Measurements from ENCODE around the gene SLC4A3.

Gene SLC4A3, protein sequence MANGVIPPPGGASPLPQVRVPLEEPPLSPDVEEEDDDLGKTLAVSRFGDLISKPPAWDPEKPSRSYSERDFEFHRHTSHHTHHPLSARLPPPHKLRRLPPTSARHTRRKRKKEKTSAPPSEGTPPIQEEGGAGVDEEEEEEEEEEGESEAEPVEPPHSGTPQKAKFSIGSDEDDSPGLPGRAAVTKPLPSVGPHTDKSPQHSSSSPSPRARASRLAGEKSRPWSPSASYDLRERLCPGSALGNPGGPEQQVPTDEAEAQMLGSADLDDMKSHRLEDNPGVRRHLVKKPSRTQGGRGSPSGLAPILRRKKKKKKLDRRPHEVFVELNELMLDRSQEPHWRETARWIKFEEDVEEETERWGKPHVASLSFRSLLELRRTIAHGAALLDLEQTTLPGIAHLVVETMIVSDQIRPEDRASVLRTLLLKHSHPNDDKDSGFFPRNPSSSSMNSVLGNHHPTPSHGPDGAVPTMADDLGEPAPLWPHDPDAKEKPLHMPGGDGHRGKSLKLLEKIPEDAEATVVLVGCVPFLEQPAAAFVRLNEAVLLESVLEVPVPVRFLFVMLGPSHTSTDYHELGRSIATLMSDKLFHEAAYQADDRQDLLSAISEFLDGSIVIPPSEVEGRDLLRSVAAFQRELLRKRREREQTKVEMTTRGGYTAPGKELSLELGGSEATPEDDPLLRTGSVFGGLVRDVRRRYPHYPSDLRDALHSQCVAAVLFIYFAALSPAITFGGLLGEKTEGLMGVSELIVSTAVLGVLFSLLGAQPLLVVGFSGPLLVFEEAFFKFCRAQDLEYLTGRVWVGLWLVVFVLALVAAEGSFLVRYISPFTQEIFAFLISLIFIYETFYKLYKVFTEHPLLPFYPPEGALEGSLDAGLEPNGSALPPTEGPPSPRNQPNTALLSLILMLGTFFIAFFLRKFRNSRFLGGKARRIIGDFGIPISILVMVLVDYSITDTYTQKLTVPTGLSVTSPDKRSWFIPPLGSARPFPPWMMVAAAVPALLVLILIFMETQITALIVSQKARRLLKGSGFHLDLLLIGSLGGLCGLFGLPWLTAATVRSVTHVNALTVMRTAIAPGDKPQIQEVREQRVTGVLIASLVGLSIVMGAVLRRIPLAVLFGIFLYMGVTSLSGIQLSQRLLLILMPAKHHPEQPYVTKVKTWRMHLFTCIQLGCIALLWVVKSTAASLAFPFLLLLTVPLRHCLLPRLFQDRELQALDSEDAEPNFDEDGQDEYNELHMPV

DNA sequence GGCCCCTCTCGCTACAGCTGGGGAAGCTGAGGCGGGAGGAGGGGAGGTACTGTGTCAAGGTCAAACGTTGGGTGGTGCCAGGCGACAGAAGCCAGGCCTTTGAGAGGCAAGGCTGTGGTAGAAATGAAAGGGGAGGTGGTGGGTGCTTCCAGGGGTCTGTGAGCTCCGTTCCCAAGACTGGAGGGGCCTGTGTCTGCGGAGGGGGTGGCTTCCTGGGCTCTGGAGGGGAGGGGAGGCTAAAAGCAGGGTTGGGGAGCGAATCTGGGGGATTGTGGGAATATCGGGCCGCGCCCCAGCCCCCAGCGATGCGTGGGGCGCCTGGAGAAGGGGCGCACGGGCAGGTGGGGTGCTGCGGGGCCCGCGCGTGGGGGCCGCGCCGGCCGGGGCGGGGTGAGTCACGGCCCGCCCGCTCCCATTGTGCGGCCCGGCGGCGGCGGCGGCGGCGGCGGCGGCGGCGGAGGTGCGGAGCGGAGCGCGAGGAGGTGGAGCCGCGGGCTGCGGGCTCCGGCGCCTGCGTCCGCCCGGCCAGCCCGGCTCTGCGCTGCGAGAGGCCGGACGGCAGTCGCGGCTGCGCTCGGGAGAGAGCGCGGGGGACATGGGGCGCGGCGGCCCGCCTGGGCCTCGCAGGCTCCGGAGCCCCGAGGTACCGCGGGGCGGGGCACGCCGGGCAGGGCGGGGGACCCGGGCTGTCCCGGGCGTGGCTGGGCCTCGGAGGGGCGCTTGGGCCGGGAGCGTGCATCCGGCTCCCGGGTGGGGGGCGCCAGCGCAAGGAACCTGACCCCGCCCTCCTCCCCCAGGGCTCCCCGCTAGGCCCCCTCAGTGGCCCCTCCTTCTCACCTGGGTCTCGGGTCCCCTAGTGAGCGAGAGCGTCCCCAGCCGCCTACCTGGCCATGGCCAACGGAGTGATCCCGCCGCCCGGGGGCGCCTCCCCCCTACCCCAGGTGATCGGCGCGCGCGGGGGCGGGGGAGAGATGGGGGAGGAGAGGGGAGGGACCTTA lies at the start of gene SLC4A3:
Gene SLC4A3 (plus strand): TSS at position 528 of the 998 bp plus-strand sequence. CDS start 363 bp downstream, at position 891.
- DNase-seq (ENCODE audit: low read depth in 2 of 2), result no peak

DNA sequence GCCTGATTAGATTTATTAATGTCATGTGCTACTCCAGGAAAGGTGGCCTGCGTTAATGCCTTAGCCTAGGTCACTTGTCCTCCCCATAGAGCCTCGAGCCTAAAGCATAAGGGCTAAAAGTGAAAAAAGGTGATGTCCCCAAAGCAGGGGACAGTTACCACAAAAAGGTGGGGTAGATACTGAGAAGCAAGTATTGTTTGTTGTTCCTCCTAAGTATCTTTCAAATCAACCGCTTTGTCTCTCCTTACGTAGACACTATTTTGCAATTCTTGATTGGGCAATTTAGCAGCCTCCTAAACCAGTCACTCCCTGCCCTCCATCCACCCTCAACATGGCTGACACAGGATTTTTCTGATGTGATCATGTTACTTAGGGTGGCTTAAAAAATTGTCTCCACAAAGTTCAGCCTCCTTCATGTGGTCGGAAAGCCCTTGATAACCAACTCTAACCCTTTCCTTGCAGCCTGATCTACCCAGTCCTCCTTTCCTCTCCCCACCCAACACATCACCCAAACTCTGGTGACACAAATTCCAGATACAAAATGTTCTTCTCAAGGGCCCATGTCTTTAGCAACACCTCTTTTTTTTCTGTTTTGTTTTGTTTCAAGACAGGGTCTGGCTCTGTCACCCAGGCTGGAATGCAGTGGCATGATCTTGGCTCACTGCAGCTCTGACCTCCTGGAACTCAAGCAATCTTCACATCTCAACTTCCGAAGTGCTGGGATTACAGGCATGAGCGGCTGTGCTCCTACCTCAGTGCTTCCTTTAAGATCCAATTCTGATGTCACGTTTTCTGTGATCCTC lies 48.4 kb upstream of the SLC4A3 start:
- no peak for DNase-seq (ENCODE audit: low read depth in 2 of 2)

DNA sequence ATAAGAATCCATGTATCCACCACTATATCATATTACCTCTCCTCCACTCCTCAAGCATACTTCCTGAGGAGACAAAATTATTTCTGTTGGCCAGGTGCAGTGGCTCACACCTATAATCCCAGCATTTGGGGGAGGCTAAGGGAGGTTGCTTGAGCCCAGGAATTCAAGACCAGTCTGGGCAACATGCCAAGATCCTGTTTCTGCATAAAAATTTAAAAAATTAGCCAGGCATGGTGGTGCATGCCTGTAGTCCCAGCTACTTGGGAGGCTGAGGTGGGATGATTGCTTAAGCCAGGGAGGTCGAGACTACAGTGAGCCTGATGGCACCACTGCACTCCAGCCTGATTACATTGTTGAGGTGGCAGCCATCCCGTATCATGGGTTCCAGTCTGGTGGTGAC lies 46.1 kb upstream of the SLC4A3 start:
- no peak for DNase-seq (ENCODE audit: low read depth in 2 of 2)

DNA sequence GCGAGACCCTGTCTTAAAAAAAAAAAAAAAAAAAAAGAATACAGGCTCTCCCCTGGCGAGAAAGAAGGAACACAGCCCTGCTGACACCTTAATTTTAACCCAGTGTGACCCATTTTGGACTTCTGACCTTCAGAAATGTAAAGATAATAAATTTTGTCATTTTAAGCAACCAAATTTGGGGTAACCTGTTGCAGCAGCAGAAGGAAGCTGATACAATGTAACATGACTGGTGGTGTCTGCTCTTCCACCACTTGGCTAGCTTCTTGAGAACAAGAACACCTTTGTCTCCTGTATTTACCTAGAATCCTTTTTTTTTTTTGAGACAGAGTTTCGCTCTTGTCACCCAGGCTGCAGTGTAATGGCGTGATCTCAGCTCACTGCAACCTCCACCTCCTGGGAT lies 36.3 kb upstream of the SLC4A3 start:
- no peak for DNase-seq (ENCODE audit: low read depth in 2 of 2)

DNA sequence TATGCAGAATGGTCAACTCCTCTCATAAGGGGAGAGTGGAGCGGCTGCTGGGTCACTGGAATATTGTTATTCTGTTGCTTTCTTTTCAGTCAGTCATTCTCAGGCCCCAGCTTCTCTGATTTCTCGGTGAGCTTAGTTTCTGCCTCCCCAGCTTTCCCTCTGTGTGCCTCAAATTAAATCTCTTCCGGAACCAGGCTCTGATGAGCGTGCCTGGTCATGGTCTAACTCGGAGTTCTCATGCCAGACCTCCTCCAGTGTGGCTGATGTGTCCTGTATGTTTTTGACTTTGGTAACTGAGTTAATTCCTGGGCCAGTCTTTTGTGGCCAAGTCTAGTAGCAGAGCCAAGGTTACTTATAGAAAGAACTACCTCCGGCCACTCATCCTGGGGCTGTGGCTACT lies 34.7 kb upstream of the SLC4A3 start:
- no peak for DNase-seq (ENCODE audit: low read depth in 2 of 2)

DNA sequence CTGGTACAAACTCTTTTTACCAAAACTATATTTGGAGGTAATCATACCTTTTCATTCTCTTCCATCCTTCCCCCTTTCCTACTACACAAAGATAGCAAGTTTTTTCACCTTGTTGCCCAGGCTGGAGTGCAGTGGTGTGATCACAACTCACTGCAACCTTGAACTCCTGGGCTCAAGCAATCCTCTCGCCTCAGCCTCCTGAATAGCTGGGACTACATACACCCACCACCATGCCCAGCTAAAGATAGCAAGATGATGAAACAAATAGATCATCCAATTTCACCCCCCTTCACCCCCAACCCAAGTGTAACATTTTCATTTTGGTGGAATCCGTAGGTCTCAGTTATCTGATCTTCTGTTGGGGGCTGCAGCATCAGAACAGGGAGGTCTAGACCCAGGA lies 34.3 kb upstream of the SLC4A3 start:
- DNase-seq (ENCODE audit: low read depth in 2 of 2), result no peak

DNA sequence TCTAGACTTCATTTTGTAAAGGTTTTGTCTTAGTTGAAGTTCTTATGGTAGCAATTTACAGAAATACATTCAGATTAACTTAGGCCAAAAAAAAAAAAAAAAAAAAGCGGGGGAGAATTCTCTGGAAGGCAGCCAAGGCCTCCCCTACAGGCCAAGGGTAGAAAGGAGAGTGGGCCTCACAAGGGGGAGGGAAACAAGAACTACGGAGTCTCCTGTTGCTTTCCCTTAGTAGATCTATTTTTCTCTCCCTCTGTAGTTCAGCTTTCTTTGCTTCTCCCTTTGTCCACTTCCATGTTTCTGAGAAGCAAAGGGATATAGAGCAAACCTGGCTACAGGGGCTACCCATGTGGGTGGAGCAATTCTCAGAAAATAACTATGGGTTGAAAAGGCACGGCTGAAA lies 32.2 kb upstream of the SLC4A3 start:
- no peak for DNase-seq (ENCODE audit: low read depth in 2 of 2)

DNA sequence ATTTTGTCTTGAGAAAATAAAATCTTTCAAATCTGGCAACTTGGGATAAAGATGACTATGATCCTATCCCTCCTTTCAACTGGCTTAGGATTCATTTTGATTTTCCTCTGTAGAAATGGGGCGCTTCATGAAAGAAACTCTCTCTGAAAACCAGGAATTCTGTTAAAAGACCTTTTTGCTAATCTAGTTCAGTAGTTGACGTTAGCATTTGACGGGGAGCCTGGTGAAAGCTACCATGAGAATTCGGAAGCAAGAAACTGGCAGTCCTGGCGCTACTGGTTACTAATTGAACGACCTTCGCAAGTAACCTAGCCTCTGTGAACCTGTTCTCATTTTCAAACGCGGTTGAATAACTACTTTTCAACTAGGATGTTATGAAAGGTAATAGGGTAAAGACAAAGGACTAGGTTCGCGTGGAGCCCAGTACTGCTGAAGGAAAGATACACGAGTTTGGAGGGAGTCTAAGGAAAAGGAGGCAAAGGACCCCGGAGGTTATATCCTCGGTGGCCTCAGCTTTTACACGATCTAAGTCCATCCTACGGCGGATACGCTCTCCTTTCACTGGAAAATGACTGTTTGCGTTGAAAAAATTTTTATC lies 30.4 kb upstream of the SLC4A3 start:
- no peak for DNase-seq (ENCODE audit: low read depth in 2 of 2)

DNA sequence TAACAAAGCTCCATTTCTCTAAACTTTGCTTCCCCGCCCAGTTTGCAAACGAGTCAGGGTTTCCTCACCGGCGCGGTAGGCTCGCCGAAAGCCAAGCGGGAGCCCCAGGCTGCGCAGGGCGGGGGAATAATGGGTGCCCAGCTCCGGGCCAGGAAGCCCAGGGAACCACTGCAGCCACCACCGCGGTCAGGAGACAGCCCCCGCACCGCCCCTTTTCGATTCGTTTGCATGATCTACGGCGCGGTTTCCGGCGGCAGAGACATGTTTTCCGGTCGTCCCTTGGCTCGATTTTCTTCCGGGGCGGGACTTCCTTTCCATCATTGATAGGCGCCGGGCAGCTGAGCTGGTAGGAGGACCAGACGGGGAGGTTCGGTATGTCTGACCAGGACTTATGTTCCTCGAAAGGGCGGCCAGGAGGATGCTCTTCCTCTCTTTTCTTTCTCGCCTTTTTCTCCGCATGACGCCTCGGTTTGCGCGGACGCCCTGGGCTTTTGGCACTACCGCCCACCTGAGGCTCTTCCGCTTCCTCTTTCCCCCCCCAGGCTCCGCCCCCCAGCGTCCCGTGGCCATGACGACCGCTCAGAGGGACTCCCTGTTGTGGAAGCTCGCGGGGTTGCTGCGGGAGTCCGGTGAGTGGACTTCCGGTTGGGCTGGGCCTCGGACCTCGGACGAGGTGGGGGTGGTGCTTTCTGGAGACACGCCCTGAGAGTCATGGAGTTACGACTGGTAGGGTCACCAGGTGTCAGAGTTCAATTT lies 29.7 kb upstream of the SLC4A3 start, which contains the start of gene STK11IP:
Gene STK11IP (plus strand): TSS at position 306 of the 756 bp plus-strand sequence. CDS start 263 bp downstream, at position 569.
- DNase-seq (ENCODE audit: low read depth in 2 of 2), result peak; percentile 82 to 88

DNA sequence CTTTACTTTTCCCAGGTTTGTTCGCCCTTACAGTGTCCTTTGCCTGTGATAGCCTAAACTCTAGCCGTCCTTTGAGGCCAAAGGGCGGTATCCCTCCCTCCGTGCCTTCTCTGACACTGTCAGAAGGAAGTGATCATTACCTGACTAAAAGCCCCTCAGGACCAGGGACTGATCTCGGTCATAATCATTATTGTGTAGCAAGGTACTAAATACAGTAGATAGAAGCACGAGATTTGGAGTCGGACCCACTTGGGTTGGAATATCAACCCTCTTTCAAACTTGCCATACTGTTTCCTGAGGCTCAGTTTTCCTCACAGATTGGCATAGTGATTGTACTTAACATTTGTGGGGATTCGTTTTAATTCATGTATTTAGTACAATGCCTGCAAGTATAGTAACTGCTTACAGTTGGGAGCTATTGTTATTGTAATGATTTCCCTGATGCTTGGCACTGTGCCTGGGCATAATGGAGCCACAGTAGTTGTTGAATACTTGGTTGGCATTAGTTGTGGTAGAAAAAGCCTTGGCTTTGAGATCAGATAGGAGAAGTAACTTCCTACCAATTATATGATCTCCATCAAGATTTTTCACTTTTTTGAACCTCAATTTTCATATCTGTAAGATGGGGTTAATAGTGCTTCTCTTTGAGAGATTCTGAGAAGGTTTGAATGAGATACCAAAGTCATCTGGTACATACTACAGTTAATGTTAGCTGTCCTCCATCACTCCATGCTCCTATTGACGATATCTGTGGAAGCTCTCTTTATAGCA lies 28.9 kb upstream of the SLC4A3 start:
- no peak for DNase-seq (ENCODE audit: low read depth in 2 of 2)

DNA sequence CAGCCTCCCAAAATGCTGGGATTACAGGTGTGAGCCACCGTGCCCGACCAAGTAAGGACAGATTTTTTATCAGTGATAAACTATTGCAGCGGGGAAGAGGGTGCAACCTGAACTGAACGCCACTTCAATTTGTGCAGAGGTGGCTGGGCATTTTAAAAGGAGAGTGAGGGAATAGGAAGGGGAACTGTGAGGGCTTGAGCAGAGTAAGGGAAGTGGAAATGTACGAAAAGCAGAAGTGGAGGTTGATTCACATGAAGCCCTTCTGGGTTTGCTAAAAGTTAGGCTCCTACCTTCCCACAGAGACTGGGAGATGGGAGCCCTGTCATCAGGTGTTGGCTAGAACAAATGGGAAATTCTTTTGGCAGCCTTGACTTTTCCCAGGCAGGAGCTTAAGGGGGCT lies 23.7 kb upstream of the SLC4A3 start:
- DNase-seq (ENCODE audit: low read depth in 2 of 2), result no peak

DNA sequence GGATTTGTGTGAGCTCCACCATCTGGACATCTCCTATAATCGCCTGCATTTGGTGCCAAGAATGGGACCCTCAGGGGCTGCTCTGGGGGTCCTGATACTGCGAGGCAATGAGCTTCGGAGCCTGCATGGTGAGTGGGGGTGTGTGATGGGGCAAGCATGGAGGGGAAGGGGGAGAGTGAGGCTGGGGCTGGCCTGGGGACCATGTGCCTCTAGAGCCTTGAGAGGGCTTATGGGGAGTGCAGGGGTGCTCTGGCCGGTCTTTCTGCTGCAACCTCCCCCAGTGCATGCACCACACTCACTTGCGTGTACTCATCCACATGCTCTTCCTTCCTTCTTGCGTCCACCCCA lies 21.8 kb upstream of the SLC4A3 start:
- no peak for DNase-seq (ENCODE audit: low read depth in 2 of 2)

DNA sequence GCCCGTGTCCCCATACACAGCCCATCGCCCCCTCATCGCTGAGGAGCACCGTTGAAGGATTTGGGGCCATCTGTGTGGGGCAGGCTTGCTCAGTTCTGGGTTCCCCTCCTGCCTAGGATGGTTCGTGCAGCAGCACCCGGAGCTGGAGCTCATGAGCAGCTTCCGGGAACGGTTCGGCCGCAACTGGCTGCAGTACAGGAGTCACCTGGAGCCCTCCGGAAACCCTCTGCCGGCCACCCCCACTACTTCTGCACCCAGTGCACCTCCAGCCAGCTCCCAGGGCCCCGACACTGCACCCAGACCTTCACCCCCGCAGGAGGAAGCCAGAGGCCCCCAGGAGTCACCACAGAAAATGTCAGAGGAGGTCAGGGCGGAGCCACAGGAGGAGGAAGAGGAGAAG lies 19.5 kb upstream of the SLC4A3 start:
- no peak for DNase-seq (ENCODE audit: low read depth in 2 of 2)

DNA sequence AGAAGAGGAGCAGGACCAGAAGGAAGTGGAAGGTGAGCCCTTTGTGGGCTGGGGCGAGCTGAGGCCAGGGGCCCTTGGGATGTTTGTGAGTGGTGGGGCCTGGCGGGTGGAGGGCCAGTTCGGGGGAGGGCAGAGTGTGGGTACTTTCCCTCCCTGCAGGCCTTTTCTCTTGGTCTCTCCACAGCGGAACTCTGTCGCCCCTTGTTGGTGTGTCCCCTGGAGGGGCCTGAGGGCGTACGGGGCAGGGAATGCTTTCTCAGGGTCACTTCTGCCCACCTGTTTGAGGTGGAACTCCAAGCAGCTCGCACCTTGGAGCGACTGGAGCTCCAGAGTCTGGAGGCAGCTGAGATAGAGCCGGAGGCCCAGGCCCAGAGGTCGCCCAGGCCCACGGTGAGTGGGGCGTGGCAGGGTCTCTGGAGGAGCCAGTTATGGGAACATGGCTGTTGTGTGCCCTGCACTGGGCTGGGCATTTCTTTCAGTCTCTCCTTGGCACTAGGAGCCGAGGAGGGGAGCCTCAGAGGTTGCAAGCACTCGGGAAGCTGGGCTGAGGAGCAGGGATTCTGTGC lies 18.9 kb upstream of the SLC4A3 start:
- no peak for DNase-seq (ENCODE audit: low read depth in 2 of 2)

DNA sequence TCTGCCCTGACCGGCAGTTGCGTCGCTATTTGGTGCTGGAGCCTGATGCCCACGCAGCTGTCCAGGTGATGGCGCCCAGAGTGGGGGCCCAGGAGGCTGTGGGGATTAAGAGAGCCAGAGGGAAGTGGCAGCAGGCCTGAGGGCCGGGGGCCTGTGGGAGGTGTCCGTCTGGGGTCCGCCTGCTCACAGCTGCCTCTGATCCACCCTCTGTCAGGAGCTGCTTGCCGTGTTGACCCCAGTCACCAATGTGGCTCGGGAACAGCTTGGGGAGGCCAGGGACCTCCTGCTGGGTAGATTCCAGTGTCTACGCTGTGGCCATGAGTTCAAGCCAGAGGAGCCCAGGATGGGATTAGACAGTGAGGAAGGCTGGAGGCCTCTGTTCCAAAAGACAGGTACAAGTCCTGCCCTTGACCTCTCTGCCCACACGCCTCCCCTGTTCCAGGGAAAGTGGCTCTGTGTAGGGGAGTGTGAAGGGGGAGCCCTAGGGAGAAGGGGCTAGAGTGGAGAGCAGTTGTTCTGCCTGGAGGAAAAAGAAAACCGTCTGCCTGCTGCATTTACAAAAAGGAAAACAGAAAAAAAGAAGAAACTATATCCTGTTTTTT lies 18.2 kb upstream of the SLC4A3 start:
- DNase-seq (ENCODE audit: low read depth in 2 of 2), result no peak

DNA sequence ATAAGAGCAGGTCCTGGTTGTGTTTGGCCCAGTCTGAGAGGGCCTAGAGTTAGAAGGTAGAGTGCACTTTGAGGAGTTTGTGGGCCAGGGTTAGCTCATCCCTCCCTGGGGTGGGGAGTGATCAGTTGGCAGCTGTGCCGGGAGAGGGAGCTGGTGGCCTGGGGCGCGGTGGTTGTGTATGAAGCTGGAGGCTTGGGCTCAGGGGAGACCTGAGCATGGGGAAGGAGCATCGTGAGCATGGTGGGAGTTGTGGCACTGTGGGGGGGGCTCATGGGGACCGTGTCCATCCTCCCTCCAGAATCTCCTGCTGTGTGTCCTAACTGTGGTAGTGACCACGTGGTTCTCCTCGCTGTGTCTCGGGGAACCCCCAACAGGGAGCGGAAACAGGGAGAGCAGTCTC lies 16.1 kb upstream of the SLC4A3 start:
- no peak for DNase-seq (ENCODE audit: low read depth in 2 of 2)

DNA sequence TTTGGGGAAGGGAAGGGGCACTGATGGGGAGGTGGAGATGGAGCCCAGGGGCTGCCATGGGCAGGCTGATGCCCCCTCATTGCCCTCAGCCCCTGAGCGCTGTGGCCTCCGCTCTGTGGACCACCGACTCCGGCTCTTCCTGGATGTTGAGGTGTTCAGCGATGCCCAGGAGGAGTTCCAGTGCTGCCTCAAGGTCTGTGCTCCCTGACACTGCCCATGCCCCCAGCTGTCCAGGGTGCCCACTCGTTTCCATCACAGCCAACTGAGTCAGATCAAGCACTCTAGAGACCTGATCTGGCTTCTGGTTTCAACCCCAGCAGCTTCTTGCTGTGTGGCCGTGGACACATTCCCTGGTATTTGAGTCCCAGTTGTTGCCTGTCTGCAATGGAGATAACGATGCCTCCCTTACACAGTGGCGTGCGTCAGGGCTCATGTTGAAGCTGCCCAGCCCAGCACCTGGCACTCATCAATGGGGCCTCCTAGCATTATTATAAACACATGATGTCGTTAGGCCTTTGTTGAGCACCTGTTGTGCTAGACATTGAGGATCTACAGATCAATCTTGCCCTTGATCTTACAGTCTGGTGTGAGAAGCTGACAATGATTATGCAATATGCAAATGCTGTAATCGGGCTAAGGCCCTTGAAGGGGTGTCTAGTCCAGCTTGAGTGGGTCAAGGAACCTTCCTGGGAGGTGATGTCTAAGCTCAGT lies 15.4 kb upstream of the SLC4A3 start:
- DNase-seq (ENCODE audit: low read depth in 2 of 2), result no peak
